Neural progenitor cell (in vitro differentiated cells): ENCODE measurements around the gene NOS1AP. TPM values are rescaled to one million over a fixed set of nuclear protein-coding genes. Genes with fewer than 3 reads are reported as not detected.

Experiments
- DNase-seq: peaks from one replicate; pipeline ENCODE4 v3.0.0-alpha.2; 2016; ENCODE audit warnings: low spot score
- H2AFZ ChIP-seq: fragments of 200-600 bp; sonication (generic); replicated peaks from 2 replicates; pipeline ENCODE4 v1.6.1; 2016; ENCODE audit warnings: antibody characterized with exemption
- H3F3A ChIP-seq: fragments of 200-600 bp; sonication (generic); 2 replicates; pipeline ENCODE4 v1.6.1; 2016; ENCODE audit warnings: antibody characterized with exemption, low read depth
- H3K27ac ChIP-seq: fragments of 200-600 bp; sonication (generic); 2 replicates; pipeline ENCODE4 v1.5.1; 2016; ENCODE audit warnings: mild to moderate bottlenecking
- H3K27me3 ChIP-seq: fragments of 200-600 bp; sonication (generic); 2 replicates; pipeline ENCODE4 v1.6.1; 2016; ENCODE audit warnings: mild to moderate bottlenecking, moderate library complexity
- H3K36me3 ChIP-seq: fragments of 200-600 bp; sonication (generic); 2 replicates; pipeline ENCODE4 v1.5.1; 2016
- H3K4me1 ChIP-seq: fragments of 200-600 bp; sonication (generic); 2 replicates; pipeline ENCODE4 v1.6.1; 2016; ENCODE audit warnings: mixed run types
- H3K4me2 ChIP-seq: fragments of 200-600 bp; sonication (generic); 2 replicates; pipeline ENCODE4 v1.6.1; 2016
- H3K4me3 ChIP-seq: fragments of 200-600 bp; sonication (generic); 2 replicates; pipeline ENCODE4 v1.5.1; 2016
- H3K79me2 ChIP-seq: fragments of 200-600 bp; sonication (generic); 2 replicates; pipeline ENCODE4 v1.6.1; 2016; ENCODE audit warnings: low read depth
- H3K9ac ChIP-seq: fragments of 200-600 bp; sonication (generic); 2 replicates; pipeline ENCODE4 v1.6.1; 2016
- H3K9me3 ChIP-seq: fragments of 200-600 bp; sonication (generic); 2 replicates; pipeline ENCODE4 v1.5.1; 2016; ENCODE audit warnings: low read depth
- H4K20me1 ChIP-seq: fragments of 200-600 bp; sonication (generic); 2 replicates; pipeline ENCODE4 v1.6.1; 2016; ENCODE audit warnings: low read depth
- H3K27ac Mint-ChIP-seq: 3 replicates; pipeline ENCODE4 v1.8.0; 2021; ENCODE audit warnings: mixed read lengths
- H3K27me3 Mint-ChIP-seq: 2 replicates; pipeline ENCODE4 v1.8.0; 2022; ENCODE audit warnings: low read depth, mild to moderate bottlenecking, inconsistent platforms, moderate library complexity, mixed read lengths; ENCODE audit not compliant: insufficient read depth
- H3K36me3 Mint-ChIP-seq: 3 replicates; pipeline ENCODE4 v1.8.0; 2021; ENCODE audit warnings: mixed read lengths
- H3K4me1 Mint-ChIP-seq: 3 replicates; pipeline ENCODE4 v1.8.0; 2021; ENCODE audit warnings: mixed read lengths
- H3K4me3 Mint-ChIP-seq: 3 replicates; pipeline ENCODE4 v1.8.0; 2021; ENCODE audit warnings: mild to moderate bottlenecking, moderate library complexity, mixed read lengths
- H3K9me3 Mint-ChIP-seq: 3 replicates; pipeline ENCODE4 v1.8.0; 2020; ENCODE audit warnings: mixed read lengths
- CTCF ChIP-seq: fragments of 200-600 bp; sonication (generic); IDR thresholded peaks from 2 replicates; pipeline ENCODE4 v1.5.1; 2017; ENCODE audit warnings: antibody characterized with exemption, mild to moderate bottlenecking
- EZH2 ChIP-seq: fragments of 200-600 bp; sonication (generic); IDR thresholded peaks from 2 replicates; pipeline ENCODE4 v1.6.1; 2017; ENCODE audit warnings: antibody characterized with exemption, mild to moderate bottlenecking, moderate library complexity
- EZH2phosphoT487 ChIP-seq: fragments of 200-600 bp; sonication (generic); IDR thresholded peaks from 2 replicates; pipeline ENCODE4 v1.6.1; 2017; ENCODE audit warnings: antibody characterized with exemption
- total RNA-seq: library from RNA; depleted of rRNA; stranded (reverse); fragments of >200 nt; gene quantifications from 2 replicates; pipeline ENCODE4 v1.2.3, GENCODE V29; 2015; ENCODE audit warnings: low replicate concordance

Gene NOS1AP
- total RNA-seq, 1 donor from 2014 or later: 2.4 TPM

DNA sequence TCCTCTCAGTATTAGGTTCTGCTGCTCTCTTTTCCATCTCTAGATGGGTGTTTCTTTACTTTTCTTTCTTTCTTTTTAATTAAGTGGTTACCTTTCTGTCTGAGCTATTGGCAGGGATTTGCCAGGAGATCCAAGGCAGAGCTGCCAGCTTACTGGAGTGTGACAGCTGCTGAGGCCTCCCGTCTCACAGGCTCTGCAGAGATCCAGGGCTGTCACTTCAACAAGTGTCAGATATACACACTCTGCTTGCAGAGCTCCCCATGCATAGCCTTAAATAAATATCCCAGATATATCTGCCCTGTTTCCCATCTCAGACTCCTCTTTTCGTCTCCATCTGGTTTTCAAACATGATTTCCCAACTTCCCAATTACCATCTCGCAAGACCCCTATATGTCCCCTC lies 124.3 kb downstream of the NOS1AP start:
- no peak overlapping the region for H3K27ac Mint-ChIP-seq
- peak; percentile 32 for DNase-seq
- H3K4me3 Mint-ChIP-seq: no peak overlapping the region
- no peaks in the 10 kb centered on the region for H3K36me3 Mint-ChIP-seq
- peak overlapping the region; percentile 39 for H3K27ac ChIP-seq
- H3K9ac ChIP-seq: no peak overlapping the region
- H3K4me1 Mint-ChIP-seq: peaks cover 31% of the 10 kb centered on the region
- H3F3A ChIP-seq: peaks cover 14% of the 10 kb centered on the region
- H3K4me2 ChIP-seq: peak overlapping the region; percentile 46
- TF ChIP-seq EZH2phosphoT487 (no peak), EZH2 (no peak), CTCF (no peak)
- no peaks in the 10 kb centered on the region for H3K27me3 ChIP-seq
- no peaks in the 10 kb centered on the region for H3K27me3 Mint-ChIP-seq
- peaks cover 24% of the 10 kb centered on the region for H4K20me1 ChIP-seq
- peaks cover 57% of the 10 kb centered on the region for H3K79me2 ChIP-seq
- H3K9me3 Mint-ChIP-seq: no peaks in the 10 kb centered on the region
- no peaks in the 10 kb centered on the region for H3K36me3 ChIP-seq
- H3K4me1 ChIP-seq: peaks cover 37% of the 10 kb centered on the region
- H3K4me3 ChIP-seq: no peak overlapping the region
- H3K9me3 ChIP-seq: no peaks in the 10 kb centered on the region
- H2AFZ ChIP-seq: no peak overlapping the region

- no peak overlapping the region for H3K27ac Mint-ChIP-seq
- H3K4me3 Mint-ChIP-seq: no peak overlapping the region
These were observed 126.1 kb downstream of the NOS1AP start for GRCh38 chr1:162195567-162195966.

DNA sequence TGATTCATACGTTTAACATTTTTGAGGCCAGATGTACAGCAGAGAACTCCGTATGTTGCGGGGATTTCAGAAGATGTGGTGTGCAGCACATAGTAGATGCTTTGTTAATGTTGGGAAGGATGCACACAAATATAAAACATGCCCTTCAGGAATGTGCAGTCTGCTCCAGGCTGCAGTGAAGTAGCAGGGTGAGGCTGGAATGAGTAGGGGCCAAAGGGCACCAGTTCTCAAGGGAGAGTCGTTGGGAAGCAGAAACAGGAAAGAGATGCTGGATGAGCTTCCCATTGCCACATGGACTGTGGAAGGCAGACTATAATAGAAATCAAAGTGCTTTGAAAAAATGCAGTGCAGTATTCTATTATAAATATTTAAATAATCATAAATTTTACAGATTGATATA lies 126.9 kb downstream of the NOS1AP start:
- DNase-seq: no peak
- no peak overlapping the region for H2AFZ ChIP-seq
- H3K27ac Mint-ChIP-seq: no peak overlapping the region
- peaks cover 67% of the 10 kb centered on the region for H3K79me2 ChIP-seq
- no peak overlapping the region for H3K4me2 ChIP-seq
- H3K27ac ChIP-seq: no peak overlapping the region
- H3K27me3 Mint-ChIP-seq: no peaks in the 10 kb centered on the region
- no peaks in the 10 kb centered on the region for H3K27me3 ChIP-seq
- H3K4me1 ChIP-seq: peaks cover 33% of the 10 kb centered on the region
- no peaks in the 10 kb centered on the region for H3K9me3 ChIP-seq
- peaks cover 26% of the 10 kb centered on the region for H3K4me1 Mint-ChIP-seq
- no peaks in the 10 kb centered on the region for H3K36me3 Mint-ChIP-seq
- H3K9ac ChIP-seq: no peak overlapping the region
- no peak overlapping the region for H3K4me3 ChIP-seq
- no peaks in the 10 kb centered on the region for H3K36me3 ChIP-seq
- peaks cover 14% of the 10 kb centered on the region for H3F3A ChIP-seq
- no peak overlapping the region for H3K4me3 Mint-ChIP-seq
- TF ChIP-seq EZH2 (no peak), EZH2phosphoT487 (no peak), CTCF (no peak)
- H4K20me1 ChIP-seq: peaks cover 24% of the 10 kb centered on the region
- H3K9me3 Mint-ChIP-seq: no peaks in the 10 kb centered on the region

More at GRCh38 chr1:162195567-162195966, 126.1 kb downstream of the NOS1AP start:
- Histone ChIP-seq H3K9ac (no peak overlapping the region), H3K36me3 (no peaks in the 10 kb centered on the region), H2AFZ (no peak overlapping the region), H3K27ac (no peak overlapping the region), H3K79me2 (peaks cover 67% of the 10 kb centered on the region), H3K27me3 (no peaks in the 10 kb centered on the region), H3K4me3 (no peak overlapping the region), H3K9me3 (no peaks in the 10 kb centered on the region), H3K4me2 (no peak overlapping the region), H3K4me1 (peaks cover 37% of the 10 kb centered on the region), H3F3A (peaks cover 14% of the 10 kb centered on the region), H4K20me1 (peaks cover 24% of the 10 kb centered on the region)
- no peak for TF ChIP-seq EZH2phosphoT487
- no peak for TF ChIP-seq CTCF
- no peak for TF ChIP-seq EZH2
- no peak for DNase-seq
- no peaks in the 10 kb centered on the region for H3K27me3 Mint-ChIP-seq
- H3K36me3 Mint-ChIP-seq: no peaks in the 10 kb centered on the region
- H3K4me1 Mint-ChIP-seq: peaks cover 31% of the 10 kb centered on the region
- no peaks in the 10 kb centered on the region for H3K9me3 Mint-ChIP-seq
